Measurements from ENCODE around the gene PTPRU. TPM values are rescaled to one million over a fixed set of nuclear protein-coding genes. Genes with fewer than 3 reads are reported as not detected.

The PTPRU gene
- total RNA-seq, 1 experiment from 2014 or later = 41.4 TPM

GRCh38 chr1:29249951-29250581, 13.7 kb downstream of the PTPRU start:
- POLR2A ChIA-PET = no interaction called here
- no peak for DNase-seq
- Mint-ChIP-seq H3K27ac (ENCODE audit: unreplicated experiment) (peak overlapping the region; percentile 88), H3K36me3 (ENCODE audit: insufficient read depth, unreplicated experiment) (peaks cover 5% of the 10 kb centered on the region), H3K9me3 (ENCODE audit: unreplicated experiment) (no peaks in the 10 kb centered on the region), H3K27me3 (ENCODE audit: insufficient read depth, unreplicated experiment) (no peaks in the 10 kb centered on the region), H3K4me3 (ENCODE audit: unreplicated experiment) (peak overlapping the region; percentile 8), H3K4me1 (ENCODE audit: low read depth, unreplicated experiment) (peaks cover 16% of the 10 kb centered on the region)
- Histone ChIP-seq H3K4me3 (ENCODE audit: low read depth, low read length) (no peak overlapping the region), H3K4me1 (peaks cover 31% of the 10 kb centered on the region), H3K36me3 (ENCODE audit: control insufficient read depth, insufficient read depth, low read length) (no peaks in the 10 kb centered on the region), H3K27me3 (replicated peaks; ENCODE audit: control insufficient read depth, insufficient read depth, low read length) (no peaks in the 10 kb centered on the region), H3K9me3 (no peaks in the 10 kb centered on the region)
- intact Hi-C loops (cut with micrococcal nuclease; ENCODE audit: unreplicated experiment) = no loop called here
- BruUV-seq (replicated peaks) = no TSS peak
- CTCF ChIA-PET = no interaction called here
- TF ChIP-seq, protein P1, sequence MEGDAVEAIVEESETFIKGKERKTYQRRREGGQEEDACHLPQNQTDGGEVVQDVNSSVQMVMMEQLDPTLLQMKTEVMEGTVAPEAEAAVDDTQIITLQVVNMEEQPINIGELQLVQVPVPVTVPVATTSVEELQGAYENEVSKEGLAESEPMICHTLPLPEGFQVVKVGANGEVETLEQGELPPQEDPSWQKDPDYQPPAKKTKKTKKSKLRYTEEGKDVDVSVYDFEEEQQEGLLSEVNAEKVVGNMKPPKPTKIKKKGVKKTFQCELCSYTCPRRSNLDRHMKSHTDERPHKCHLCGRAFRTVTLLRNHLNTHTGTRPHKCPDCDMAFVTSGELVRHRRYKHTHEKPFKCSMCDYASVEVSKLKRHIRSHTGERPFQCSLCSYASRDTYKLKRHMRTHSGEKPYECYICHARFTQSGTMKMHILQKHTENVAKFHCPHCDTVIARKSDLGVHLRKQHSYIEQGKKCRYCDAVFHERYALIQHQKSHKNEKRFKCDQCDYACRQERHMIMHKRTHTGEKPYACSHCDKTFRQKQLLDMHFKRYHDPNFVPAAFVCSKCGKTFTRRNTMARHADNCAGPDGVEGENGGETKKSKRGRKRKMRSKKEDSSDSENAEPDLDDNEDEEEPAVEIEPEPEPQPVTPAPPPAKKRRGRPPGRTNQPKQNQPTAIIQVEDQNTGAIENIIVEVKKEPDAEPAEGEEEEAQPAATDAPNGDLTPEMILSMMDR (IDR thresholded peaks at IDR 0.05; ENCODE audit: insufficient read depth in 1 of 2, low read depth in 1 of 2, low read length in 1 of 2, severe bottlenecking in 1 of 2, unreplicated experiment in 1 of 2) = no peak

GRCh38 chr1:29251164-29252124, 15.1 kb downstream of the PTPRU start:
- DNase-seq = no peak
- H3K27me3 ChIP-seq (replicated peaks; ENCODE audit: control insufficient read depth, insufficient read depth, low read length) = no peaks in the 10 kb centered on the region
- TF ChIP-seq, protein P1 (IDR thresholded peaks at IDR 0.05; ENCODE audit: insufficient read depth in 1 of 2, low read depth in 1 of 2, low read length in 1 of 2, severe bottlenecking in 1 of 2, unreplicated experiment in 1 of 2) = no peak
- no peaks in the 10 kb centered on the region for H3K9me3 ChIP-seq
- Mint-ChIP-seq H3K4me1 (ENCODE audit: low read depth, unreplicated experiment) (peaks cover 16% of the 10 kb centered on the region), H3K36me3 (ENCODE audit: insufficient read depth, unreplicated experiment) (peaks cover 5% of the 10 kb centered on the region), H3K4me3 (ENCODE audit: unreplicated experiment) (no peak overlapping the region), H3K27ac (ENCODE audit: unreplicated experiment) (no peak overlapping the region), H3K27me3 (ENCODE audit: insufficient read depth, unreplicated experiment) (no peaks in the 10 kb centered on the region), H3K9me3 (ENCODE audit: unreplicated experiment) (no peaks in the 10 kb centered on the region)
- H3K4me3 ChIP-seq (ENCODE audit: low read depth, low read length) = no peak overlapping the region
- no TSS peak for BruUV-seq (replicated peaks)
- peaks cover 25% of the 10 kb centered on the region for H3K4me1 ChIP-seq
- ChIA-PET CTCF (no interaction called here), POLR2A (no interaction called here)
- intact Hi-C loops (cut with micrococcal nuclease; ENCODE audit: unreplicated experiment) = no loop called here
- H3K36me3 ChIP-seq (ENCODE audit: control insufficient read depth, insufficient read depth, low read length) = no peaks in the 10 kb centered on the region

GRCh38 chr1:29253180-29253579, 16.9 kb downstream of the PTPRU start:
- CTCF ChIA-PET = no interaction called here
- POLR2A ChIA-PET = interaction anchor here (0.6 kb wide), 1 partner anchor 216 kb away, joined by 4 read pairs; no protein-coding TSS in a partner anchor
- H3K4me1 Mint-ChIP-seq (ENCODE audit: low read depth, unreplicated experiment) = peaks cover 10% of the 10 kb centered on the region
- H3K27me3 Mint-ChIP-seq (ENCODE audit: insufficient read depth, unreplicated experiment) = no peaks in the 10 kb centered on the region
- H3K36me3 Mint-ChIP-seq (ENCODE audit: insufficient read depth, unreplicated experiment) = peaks cover 5% of the 10 kb centered on the region
- no TSS peak for BruUV-seq (replicated peaks)
- TF ChIP-seq, protein P1 (IDR thresholded peaks at IDR 0.05; ENCODE audit: insufficient read depth in 1 of 2, low read depth in 1 of 2, low read length in 1 of 2, severe bottlenecking in 1 of 2, unreplicated experiment in 1 of 2) = no peak
- Histone ChIP-seq H3K36me3 (ENCODE audit: control insufficient read depth, insufficient read depth, low read length) (no peaks in the 10 kb centered on the region), H3K4me3 (ENCODE audit: low read depth, low read length) (no peak overlapping the region), H3K27me3 (replicated peaks; ENCODE audit: control insufficient read depth, insufficient read depth, low read length) (no peaks in the 10 kb centered on the region), H3K9me3 (no peaks in the 10 kb centered on the region), H3K4me1 (peaks cover 20% of the 10 kb centered on the region)
- no peak overlapping the region for H3K27ac Mint-ChIP-seq (ENCODE audit: unreplicated experiment)
- H3K9me3 Mint-ChIP-seq (ENCODE audit: unreplicated experiment) = no peaks in the 10 kb centered on the region
- H3K4me3 Mint-ChIP-seq (ENCODE audit: unreplicated experiment) = no peak overlapping the region
- intact Hi-C loops (cut with micrococcal nuclease; ENCODE audit: unreplicated experiment) = no loop called here
- DNase-seq = no peak
